ENCODE data around the gene CTSC. TPM values are rescaled to one million over a fixed set of nuclear protein-coding genes. Genes with fewer than 3 reads are reported as not detected.

Gene CTSC
- total RNA-seq, 1 experiment from 2014 or later, result 269 TPM

- ATAC-seq, result peak; percentile 35; the same call in 1 of the 2 replicates
- H3K4me3 Mint-ChIP-seq, result no peak overlapping the region
- ChIA-PET POLR2A (no interaction called here), CTCF (interaction anchor here (0.8 to 1.4 kb wide), 2 partner anchors 177 to 263 kb away, joined by 3 to 7 read pairs; no protein-coding TSS in a partner anchor)
- peaks cover 3% of the 10 kb centered on the region; the same call in 1 of the 2 replicates for H3K36me3 Mint-ChIP-seq
- TF ChIP-seq ZBTB43 (CRISPR knock-in tag; IDR thresholded peaks at IDR 0.05), result no peak
- no peak for TF ChIP-seq MYBL2 (CRISPR knock-in tag; IDR thresholded peaks at IDR 0.05)
- no peak for TF ChIP-seq NFE2L1 (CRISPR knock-in tag; IDR thresholded peaks at IDR 0.05)
- no peak for TF ChIP-seq HMGXB4 (CRISPR knock-in tag; IDR thresholded peaks at IDR 0.05)
- TF ChIP-seq ETV6 (CRISPR knock-in tag; IDR thresholded peaks at IDR 0.05), result no peak
- TF ChIP-seq CDX4 (CRISPR knock-in tag; IDR thresholded peaks at IDR 0.05; ENCODE audit: borderline replicate concordance), result no peak
- no peak for TF ChIP-seq SMAD3 (CRISPR knock-in tag; IDR thresholded peaks at IDR 0.05; ENCODE audit: borderline replicate concordance)
- no peak for TF ChIP-seq CREB1 (CRISPR knock-in tag; IDR thresholded peaks at IDR 0.05)
- no peak for TF ChIP-seq RELA (CRISPR knock-in tag; IDR thresholded peaks at IDR 0.05; ENCODE audit: borderline replicate concordance)
- DNase-seq (ENCODE audit: low spot score), result no peak
- H3K27me3 Mint-ChIP-seq (ENCODE audit: low read depth), result no peaks in the 10 kb centered on the region
- peaks cover 4% of the 10 kb centered on the region for H3K9me3 Mint-ChIP-seq
- H3K27ac Mint-ChIP-seq, result no peak overlapping the region
- H3K4me1 Mint-ChIP-seq, result peaks cover 19% of the 10 kb centered on the region
Measured at GRCh38 chr11:88281317-88281712, 56.2 kb downstream of the CTSC start.

GRCh38 chr11:88280673-88281316 lies 56.7 kb downstream of the CTSC start:
- peaks cover 14% of the 10 kb centered on the region for H3K4me1 Mint-ChIP-seq
- peaks cover 4% of the 10 kb centered on the region for H3K9me3 Mint-ChIP-seq
- ChIA-PET POLR2A (no interaction called here), CTCF (interaction anchor here (0.8 to 1.4 kb wide), 2 partner anchors 177 to 263 kb away, joined by 3 to 7 read pairs; no protein-coding TSS in a partner anchor)
- H3K27me3 Mint-ChIP-seq (ENCODE audit: low read depth), result no peaks in the 10 kb centered on the region
- DNase-seq (ENCODE audit: low spot score) (no peak), ATAC-seq (no peak)
- no peak overlapping the region for H3K27ac Mint-ChIP-seq
- peaks cover 3% of the 10 kb centered on the region; the same call in 1 of the 2 replicates for H3K36me3 Mint-ChIP-seq
- H3K4me3 Mint-ChIP-seq, result no peak overlapping the region
- TF ChIP-seq NR2C2 (CRISPR knock-in tag; IDR thresholded peaks at IDR 0.05) (no peak), ZNF281 (CRISPR knock-in tag; IDR thresholded peaks at IDR 0.05) (no peak), SMAD3 (CRISPR knock-in tag; IDR thresholded peaks at IDR 0.05; ENCODE audit: borderline replicate concordance) (no peak), ETV6 (CRISPR knock-in tag; IDR thresholded peaks at IDR 0.05) (no peak), ZNF425 (CRISPR knock-in tag; conservative IDR thresholded peaks at IDR 0.05) (no peak), USF1 (CRISPR knock-in tag; IDR thresholded peaks at IDR 0.05) (no peak), E2F1 (CRISPR knock-in tag; IDR thresholded peaks at IDR 0.05) (no peak), CBFB (CRISPR knock-in tag; IDR thresholded peaks at IDR 0.05; ENCODE audit: low read depth) (no peak), IRF2 (CRISPR knock-in tag; IDR thresholded peaks at IDR 0.05; ENCODE audit: borderline replicate concordance, low read depth) (no peak), ZNF532 (CRISPR knock-in tag; IDR thresholded peaks at IDR 0.05; ENCODE audit: borderline replicate concordance) (no peak)
